HG02870 (cell line): ENCODE results near the gene SF1.

Source experiments
- ATAC-seq: cut with Tn5 transposase; IDR thresholded peaks from one replicate; pipeline ENCODE4 v1.9.1; 2021; ENCODE audit warnings: mild to moderate bottlenecking, moderate library complexity; ENCODE audit not compliant: unreplicated experiment

SF1 gene

GRCh38 chr11:64784813-64785581, 6.7 kb upstream of the SF1 start:
- no peak for ATAC-seq

GRCh38 chr11:64778223-64778472, 194 bp downstream of the SF1 start:
- no peak for ATAC-seq

GRCh38 chr11:64777449-64778222, 706 bp downstream of the SF1 start:
- ATAC-seq, result no peak

GRCh38 chr11:64776875-64777274, 1.5 kb downstream of the SF1 start:
- no peak for ATAC-seq

- no peak for ATAC-seq
These were observed 1.9 kb downstream of the SF1 start for GRCh38 chr11:64776425-64776824.

GRCh38 chr11:64774144-64774543, 4.2 kb downstream of the SF1 start:
- ATAC-seq, result no peak

- ATAC-seq, result no peak
These were observed 5.9 kb downstream of the SF1 start for GRCh38 chr11:64772303-64773018.

- no peak for ATAC-seq
These were observed 6.5 kb downstream of the SF1 start for GRCh38 chr11:64771861-64772260.

GRCh38 chr11:64770120-64770519, 8.2 kb downstream of the SF1 start:
- ATAC-seq, result no peak

GRCh38 chr11:64769283-64769682, 9.1 kb downstream of the SF1 start:
- ATAC-seq, result no peak

- no peak for ATAC-seq
These were observed 10.0 kb downstream of the SF1 start for GRCh38 chr11:64768300-64768694.

- no peak for ATAC-seq
These were observed 10.7 kb downstream of the SF1 start for GRCh38 chr11:64767344-64768299.

- ATAC-seq, result no peak
These were observed 11.5 kb downstream of the SF1 start for GRCh38 chr11:64766881-64767280.

GRCh38 chr11:64765851-64766665, 12.3 kb downstream of the SF1 start:
- no peak for ATAC-seq

- no peak for ATAC-seq
These were observed 13.0 kb downstream of the SF1 start for GRCh38 chr11:64765291-64765850.

GRCh38 chr11:64764753-64765152, 13.6 kb downstream of the SF1 start:
- no peak for ATAC-seq

GRCh38 chr11:64764040-64764611, 14.2 kb downstream of the SF1 start:
- ATAC-seq, result no peak

- no peak for ATAC-seq
These were observed 14.8 kb downstream of the SF1 start for GRCh38 chr11:64763526-64764039.
